Aorta (tissue), 5 donors: ENCODE results near the gene KLHDC3. TPM values are rescaled to one million over a fixed set of nuclear protein-coding genes. Genes with fewer than 3 reads are reported as not detected.

Source experiments
- ATAC-seq: fragments of 200-7000 bp; cut with Tn5 transposase; one replicate; pipeline ENCODE4 v1.9.1; 2022; ENCODE audit warnings: moderate library complexity; ENCODE audit not compliant: low FRiP score
- DNase-seq, 2 donors: peaks; one replicate each; pipeline ENCODE4 v3.0.0-alpha.2; 2020
- H3K27ac ChIP-seq, 2 donors: one replicate each; pipeline ENCODE4 v1.5.1; 2013; ENCODE audit warnings: low read length in 2 of 2, mild to moderate bottlenecking in 2 of 2, moderate library complexity in 2 of 2, control low read depth in 1 of 2, inconsistent platforms in 1 of 2, low read depth in 1 of 2
- H3K27me3 ChIP-seq, 2 donors: one replicate each; pipeline ENCODE4 v1.6.1; 2013; ENCODE audit warnings: control low read depth in 1 of 2, low read length in 1 of 2, mild to moderate bottlenecking in 1 of 2, moderate library complexity in 1 of 2; ENCODE audit not compliant: insufficient read depth in 2 of 2, control insufficient read depth in 1 of 2
- H3K36me3 ChIP-seq, 2 donors: one replicate each; pipeline ENCODE4 v1.6.1; 2013; ENCODE audit warnings: control low read depth in 1 of 2, low read length in 1 of 2, mild to moderate bottlenecking in 1 of 2; ENCODE audit not compliant: insufficient read depth in 2 of 2, control insufficient read depth in 1 of 2
- H3K4me1 ChIP-seq, 2 donors: one replicate each; pipeline ENCODE4 v1.6.1; 2013; ENCODE audit warnings: low read length in 2 of 2, control low read depth in 1 of 2, mild to moderate bottlenecking in 1 of 2, moderate library complexity in 1 of 2; ENCODE audit not compliant: insufficient read depth in 2 of 2, control insufficient read depth in 1 of 2
- H3K4me3 ChIP-seq, 2 donors: one replicate each; pipeline ENCODE4 v1.5.1; 2013; ENCODE audit warnings: low read length in 2 of 2, control low read depth in 1 of 2, mild to moderate bottlenecking in 1 of 2
- H3K9me3 ChIP-seq: one replicate; pipeline ENCODE4 v1.6.1; 2013; ENCODE audit warnings: mild to moderate bottlenecking, low read length; ENCODE audit not compliant: control insufficient read depth
- WGBS, 2 donors: extraction: QIAGEN DNeasy Blood & Tissue Kit; methylation state at CpG; one replicate each; pipeline ENCODE4 v1.1.7; 2013; 5-methylcytosine and 5-hydroxymethylcytosine counted together
- intact Hi-C, 2 donors: fragments of 100-400 bp; cut with DNase I; formaldehyde crosslinking; loops; one replicate each; pipeline versions ENCODE4 v1.14.2 to v1.15.0; 2022
- polyA plus RNA-seq, 2 donors: library from polyadenylated mRNA; stranded (reverse); fragments of 200-250 nt; gene quantifications; one replicate each; pipeline ENCODE4 v1.2.3, GENCODE V29; 2013
- total RNA-seq, 2 donors: library from RNA; stranded (reverse); fragmentation: NEBNext Ultra II Directional; extraction: Animal tissue kit (Norgen Biotek cat#: 25700); gene quantifications; one replicate each; pipeline ENCODE4 v1.2.1, GENCODE V29; 2021
- donor health status: healthy with polysubstance abuse.
- donor health status: Bipolar disorder and iron deficiency.
- donor health status: DM: no; HTN: no; CAD: no.
- donor health status: DM: no; HTN: no; CAD: no.
- donor health status: DM: yes; HTN: yes; CAD: no.

The KLHDC3 gene
- total and polyA plus RNA-seq, 4 donors, result 55.7 to 95.9 (median 68.2) TPM

DNA sequence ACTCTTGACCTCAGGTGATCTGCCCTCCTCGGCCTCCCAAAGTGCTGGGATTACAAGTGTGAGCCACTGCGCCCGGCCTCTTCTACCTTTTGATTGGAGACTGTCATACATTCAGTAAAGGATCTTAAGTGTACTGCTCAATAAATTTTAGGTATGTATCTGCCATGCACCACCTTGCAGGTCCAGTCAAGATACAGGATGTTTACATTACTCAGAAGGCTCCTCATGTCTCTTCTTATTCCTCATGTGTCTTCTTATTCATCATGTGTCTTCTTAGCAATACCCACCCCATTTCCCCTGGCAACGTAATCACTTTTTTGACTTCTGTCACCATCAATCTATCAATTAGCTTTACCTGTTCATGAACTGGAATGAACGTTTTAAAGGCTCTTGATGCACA lies 8.2 kb upstream of the KLHDC3 start:
- Histone ChIP-seq H3K27ac (no peak overlapping the region), H3K27me3 (no peaks in the 10 kb centered on the region), H3K9me3 (no peaks in the 10 kb centered on the region), H3K4me3 (no peak overlapping the region), H3K4me1 (no peaks in the 10 kb centered on the region), H3K36me3 (peaks cover 0 to 2% of the 10 kb centered on the region in 2 donors)
- DNase-seq (no peak), ATAC-seq (no peak)
- intact Hi-C loops, result no loop called here
- 88 to 93% methylated on average over 5 of the region's 5 CpGs for WGBS, 2 donors

DNA sequence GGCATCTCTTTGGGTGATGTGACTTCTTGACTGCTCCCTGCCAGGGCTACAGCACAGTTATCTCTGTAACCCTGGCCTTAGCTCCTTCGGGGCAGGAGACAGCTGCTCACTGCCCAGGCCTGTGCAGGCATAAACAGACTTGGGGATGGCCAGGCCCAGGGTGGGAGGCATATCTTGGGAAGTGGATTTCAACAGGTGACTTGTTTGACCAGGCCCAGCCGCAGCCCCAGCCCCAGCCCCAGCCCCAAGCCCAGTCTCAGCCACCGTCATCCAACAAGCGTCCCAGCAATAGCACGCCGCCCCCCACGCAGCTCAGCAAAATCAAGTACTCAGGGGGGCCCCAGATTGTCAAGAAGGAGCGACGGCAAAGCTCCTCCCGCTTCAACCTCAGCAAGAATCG lies 7.8 kb upstream of the KLHDC3 start:
- no peak for DNase-seq
- intact Hi-C loops, result no loop called here
- H3K36me3 ChIP-seq, result peaks cover 1 to 2% of the 10 kb centered on the region in 2 donors

DNA sequence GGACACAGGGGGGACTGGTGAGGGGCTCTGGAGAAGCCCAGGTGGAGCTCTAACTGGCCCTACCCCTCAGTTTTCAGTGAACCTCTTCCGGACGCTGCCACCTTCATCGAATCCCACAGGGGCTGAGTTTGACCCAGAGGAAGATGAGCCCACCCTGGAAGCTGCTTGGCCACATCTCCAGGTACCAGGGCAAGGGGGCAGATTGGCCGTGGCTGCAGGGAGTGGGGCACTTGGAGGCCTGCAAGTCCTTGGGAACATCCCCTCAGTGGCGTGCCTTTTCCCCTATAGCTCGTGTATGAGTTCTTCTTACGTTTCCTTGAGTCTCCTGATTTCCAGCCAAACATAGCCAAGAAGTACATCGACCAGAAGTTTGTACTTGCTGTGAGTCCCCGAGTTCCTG lies 6.9 kb upstream of the KLHDC3 start:
- intact Hi-C loops, result no loop called here
- Histone ChIP-seq H3K36me3 (peaks cover 2 to 3% of the 10 kb centered on the region in 2 donors), H3K27ac (no peak overlapping the region), H3K27me3 (no peaks in the 10 kb centered on the region), H3K4me3 (no peak overlapping the region), H3K9me3 (no peaks in the 10 kb centered on the region), H3K4me1 (no peaks in the 10 kb centered on the region)
- WGBS, 2 donors, result 88 to 91% methylated on average over 9 of the region's 9 CpGs
- DNase-seq, result no peak
- no peak for ATAC-seq

More for the DNA sequence above, 7.8 kb upstream of the KLHDC3 start:
- H3K4me1 ChIP-seq, result no peaks in the 10 kb centered on the region
- no peaks in the 10 kb centered on the region for H3K9me3 ChIP-seq
- ATAC-seq, result no peak
- H3K4me3 ChIP-seq, result no peak overlapping the region
- no peak overlapping the region for H3K27ac ChIP-seq
- 92 to 97% methylated on average over 11 of the region's 11 CpGs for WGBS, 2 donors
- no peaks in the 10 kb centered on the region for H3K27me3 ChIP-seq

DNA sequence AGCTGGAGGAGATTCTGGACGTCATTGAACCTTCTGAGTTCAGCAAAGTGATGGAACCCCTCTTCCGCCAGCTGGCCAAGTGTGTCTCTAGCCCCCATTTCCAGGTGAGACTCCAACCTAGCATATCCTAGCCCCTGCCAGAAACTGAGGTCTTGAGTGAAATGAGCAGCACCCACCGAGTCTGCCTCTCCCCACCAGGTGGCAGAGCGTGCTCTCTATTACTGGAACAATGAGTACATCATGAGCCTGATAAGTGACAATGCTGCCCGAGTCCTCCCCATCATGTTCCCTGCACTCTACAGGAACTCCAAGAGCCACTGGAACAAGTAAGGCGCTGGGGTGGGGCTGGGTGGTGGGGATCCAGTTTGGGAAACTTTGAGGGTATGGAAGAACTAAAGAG lies 4.9 kb upstream of the KLHDC3 start:
- Histone ChIP-seq H3K9me3 (no peaks in the 10 kb centered on the region), H3K27me3 (no peaks in the 10 kb centered on the region), H3K4me3 (no peak overlapping the region), H3K4me1 (no peaks in the 10 kb centered on the region), H3K36me3 (peaks cover 2 to 3% of the 10 kb centered on the region in 2 donors), H3K27ac (no peak overlapping the region)
- ATAC-seq, result no peak
- WGBS, 2 donors, result 56 to 57% methylated on average over 6 of the region's 6 CpGs
- intact Hi-C loops, result no loop called here
- no peak for DNase-seq

DNA sequence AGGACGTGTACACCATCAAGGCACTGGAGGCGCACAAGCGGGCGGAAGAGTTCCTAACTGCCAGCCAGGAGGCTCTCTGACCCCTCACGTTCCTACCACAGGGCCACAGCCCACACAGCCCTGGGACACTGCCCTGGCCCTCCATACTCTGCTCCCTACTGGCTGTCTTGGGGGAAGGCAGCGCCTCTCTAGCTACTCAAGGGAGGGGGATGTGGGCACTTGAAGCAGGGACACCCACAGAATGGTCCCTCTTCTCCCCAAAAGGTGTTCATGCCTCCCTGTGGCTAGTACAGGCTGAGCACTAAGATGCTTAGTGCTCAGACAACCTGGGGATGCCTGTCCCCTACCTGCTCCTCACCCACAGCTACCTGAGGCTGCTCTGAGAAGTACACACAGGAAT lies 2.8 kb upstream of the KLHDC3 start:
- Histone ChIP-seq H3K4me3 (no peak overlapping the region), H3K36me3 (peaks cover 0 to 3% of the 10 kb centered on the region in 2 donors), H3K27me3 (no peaks in the 10 kb centered on the region), H3K27ac (no peak overlapping the region), H3K4me1 (no peaks in the 10 kb centered on the region), H3K9me3 (no peaks in the 10 kb centered on the region)
- intact Hi-C loops, result loop anchor here in 1 of 2 donors (5.0 kb wide), 1 partner anchor 34 kb away; the partner anchor contains the start of gene PEX6
- 69% methylated on average over 6 of the region's 6 CpGs for WGBS, 2 donors
- DNase-seq (no peak), ATAC-seq (no peak)

DNA sequence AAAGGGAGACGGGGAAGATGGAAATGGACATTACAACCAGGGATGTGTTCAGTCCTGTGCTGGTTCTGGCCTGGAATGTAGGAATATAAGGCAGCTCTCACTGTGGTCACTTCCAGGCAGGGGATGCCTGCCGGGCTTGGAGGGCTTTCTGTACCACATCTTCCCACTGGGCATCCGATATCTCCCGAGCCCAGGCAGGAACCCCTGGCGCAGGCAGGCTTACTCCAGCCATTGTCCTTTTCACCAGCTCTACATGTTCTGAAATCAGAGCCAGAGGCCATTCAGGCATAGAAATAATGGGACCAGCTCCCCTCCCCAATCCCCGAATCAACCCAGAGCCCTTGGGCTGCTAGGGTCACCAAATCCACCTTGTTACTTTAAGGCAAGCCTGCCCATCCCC lies 1.7 kb upstream of the KLHDC3 start:
- no peaks in the 10 kb centered on the region for H3K27me3 ChIP-seq
- H3K4me1 ChIP-seq, result no peaks in the 10 kb centered on the region
- WGBS, 2 donors, result 66 to 73% methylated on average over 6 of the region's 6 CpGs
- no peak overlapping the region for H3K27ac ChIP-seq
- no peak for DNase-seq
- no peak overlapping the region for H3K4me3 ChIP-seq
- no peak for ATAC-seq
- H3K36me3 ChIP-seq, result peaks cover 0 to 3% of the 10 kb centered on the region in 2 donors
- intact Hi-C loops, result loop anchor here in 1 of 2 donors (5.0 kb wide), 1 partner anchor 35 kb away; the partner anchor contains the start of gene PEX6
- no peaks in the 10 kb centered on the region for H3K9me3 ChIP-seq

DNA sequence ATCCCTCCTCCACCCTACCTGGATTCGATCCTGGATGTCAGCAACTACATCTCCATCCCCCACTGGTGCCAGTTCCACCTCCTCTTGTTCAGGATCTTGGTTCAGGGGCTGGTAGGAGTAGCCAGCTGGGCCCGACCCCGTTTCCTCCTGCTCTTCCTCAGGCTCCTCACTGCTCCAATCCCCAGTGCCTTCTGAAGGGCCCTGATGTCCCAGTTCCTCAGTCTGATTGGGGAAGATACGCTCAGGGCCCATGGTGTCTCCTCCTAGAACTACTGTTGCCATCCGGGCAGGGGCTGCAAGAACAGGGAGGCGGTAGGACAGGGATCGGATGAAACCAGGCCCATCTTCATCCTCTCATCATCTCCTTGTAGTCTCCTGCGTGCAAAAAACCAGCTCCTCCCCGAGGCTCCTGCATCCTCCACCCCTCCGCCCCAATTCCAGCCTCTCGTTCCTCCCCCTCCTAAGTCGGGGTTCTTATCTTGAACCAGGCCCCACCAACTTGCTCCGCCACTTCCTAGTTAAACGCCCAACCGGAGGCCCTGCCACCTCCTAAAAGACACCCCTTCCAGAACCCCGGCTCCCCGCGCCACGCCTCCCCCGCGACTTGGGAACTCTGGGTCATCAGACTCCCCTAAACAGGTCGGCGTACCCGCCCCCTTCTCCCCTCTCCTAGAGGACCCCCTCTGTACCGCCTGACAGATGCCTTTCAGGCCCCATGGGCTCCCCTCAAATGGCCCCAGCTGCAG lies 779 bp upstream of the KLHDC3 start:
- no peaks in the 10 kb centered on the region for H3K4me1 ChIP-seq
- H3K9me3 ChIP-seq, result no peaks in the 10 kb centered on the region
- H3K4me3 ChIP-seq, result peak overlapping the region; percentile 69 to 90
- 2% methylated on average over 25 of the region's 25 CpGs for WGBS, 2 donors
- intact Hi-C loops, result loop anchor here (1.0 to 5.0 kb wide), 2 partner anchors 36 to 84 kb away; partner anchors contain the start of genes CNPY3 (in 1 of the 2) and PEX6 (in 1 of the 2)
- peak overlapping the region in 1 of 2 donors; percentile 31 for H3K27ac ChIP-seq
- DNase-seq (no peak), ATAC-seq (no peak)
- no peaks in the 10 kb centered on the region for H3K27me3 ChIP-seq
- peaks cover 0 to 3% of the 10 kb centered on the region in 2 donors for H3K36me3 ChIP-seq

DNA sequence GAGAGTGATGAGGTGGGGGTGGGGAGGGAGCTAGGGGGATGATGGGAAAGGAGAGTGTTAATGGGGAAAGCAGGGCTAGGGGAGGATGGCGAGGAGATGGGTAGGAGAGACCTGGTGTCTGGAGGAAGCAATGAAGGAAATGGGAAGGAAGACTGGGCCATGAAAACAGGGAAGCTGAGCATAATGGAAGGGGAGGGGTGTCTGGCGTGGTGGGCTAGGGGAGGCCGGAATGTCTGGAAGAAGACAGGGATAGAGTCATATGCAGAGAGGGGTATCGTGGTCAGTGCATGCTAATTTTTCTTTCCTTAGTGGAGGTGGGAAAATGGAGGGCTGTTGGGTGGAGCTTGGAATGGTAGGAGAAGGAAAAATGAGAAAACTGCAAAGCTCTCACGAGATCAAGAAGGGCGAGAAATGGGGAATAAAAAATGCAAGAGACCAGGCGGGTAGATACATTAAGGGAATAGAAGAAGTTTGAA lies 423 bp downstream of the KLHDC3 start:
- H3K9me3 ChIP-seq, result no peaks in the 10 kb centered on the region
- H3K27me3 ChIP-seq, result no peaks in the 10 kb centered on the region
- ATAC-seq (no peak), DNase-seq (no peak)
- peak overlapping the region; percentile 71 to 94 for H3K4me3 ChIP-seq
- intact Hi-C loops, result loop anchor here (2.0 to 5.0 kb wide), 3 partner anchors 37 to 40 kb away; partner anchors contain the start of genes CUL7 (in 1 of the 2) and PEX6 (in 1 of the 2)
- peaks cover 0 to 3% of the 10 kb centered on the region in 2 donors for H3K36me3 ChIP-seq
- H3K27ac ChIP-seq, result no peak overlapping the region
- no peaks in the 10 kb centered on the region for H3K4me1 ChIP-seq
- 0 to 1% methylated on average over 7 of the region's 7 CpGs for WGBS, 2 donors
